HEK293 (cell line): ENCODE data around the gene SUFU.
A peak's percentile ranks its signal among the peaks of the same experiment; 100 is the strongest.

Source experiments
- CTCF ChIA-PET: fragments of 350-600 bp; formaldehyde crosslinking; extraction: SDS; loops from one replicate; lab custom pipeline; 2021; ENCODE audit warnings: antibody characterized with exemption; lab: Yijun Ruan, JAX
- POLR2A ChIA-PET: fragments of 300-600 bp; formaldehyde crosslinking; extraction: SDS; loops from one replicate; lab custom pipeline; 2020; ENCODE audit warnings: antibody characterized with exemption, inconsistent platforms; lab: Yijun Ruan, JAX
- H3K27ac ChIP-seq: fragments of 200-500 bp; sonication (Bioruptor generic); 2 replicates; pipeline ENCODE4 v1.5.1; 2014; ENCODE audit warnings: low read depth, low read length, control low read depth, inconsistent platforms; ENCODE audit errors: extremely low read depth
- H3K36me3 ChIP-seq, 2 experiments: fragments of 200-500 bp in 1 of 2; sonication (Bioruptor generic) in 1 of 2; 1 replicate in 1 of 2; 2 replicates in 1 of 2; pipeline ENCODE4 v1.5.1; 2014 to 2017; ENCODE audit warnings: inconsistent platforms in 2 of 2, low read length in 2 of 2; ENCODE audit not compliant: control insufficient read depth in 2 of 2, insufficient read depth in 1 of 2
- H3K4me1 ChIP-seq: fragments of 200-500 bp; sonication (Bioruptor generic); 2 replicates; pipeline ENCODE4 v1.5.1; 2014; ENCODE audit warnings: mild to moderate bottlenecking, low read length, inconsistent platforms; ENCODE audit not compliant: control insufficient read depth, insufficient read depth
- H3K4me3 ChIP-seq: 2 replicates; pipeline ENCODE4 v1.5.1; 2011; ENCODE audit warnings: low read depth, mild to moderate bottlenecking, control low read depth, low read length, moderate library complexity
- H3K9me3 ChIP-seq: fragments of 200-500 bp; sonication (Bioruptor generic); 2 replicates; pipeline ENCODE4 v1.5.1; 2014; ENCODE audit warnings: low read depth, low read length, inconsistent platforms; ENCODE audit not compliant: control insufficient read depth, insufficient read depth
- GLIS1 ChIP-seq: fragments of 450-650 bp; formaldehyde crosslinking; IDR thresholded peaks from 2 replicates; pipeline ENCODE4 v1.5.1; 2016; ENCODE audit warnings: missing biosample characterization, missing genetic modification characterization
- GLIS2 ChIP-seq: fragments of 450-650 bp; formaldehyde crosslinking; IDR thresholded peaks from 2 replicates; pipeline ENCODE4 v1.5.1; 2016; ENCODE audit warnings: missing biosample characterization, missing genetic modification characterization
- HOXC10 ChIP-seq: sonication (generic); formaldehyde crosslinking; IDR thresholded peaks from 2 replicates; pipeline ENCODE4 v1.8.1; 2023; ENCODE audit warnings: mild to moderate bottlenecking, missing genetic modification reagents
- IKZF3 ChIP-seq: fragments of 450-650 bp; IDR thresholded peaks from 2 replicates; pipeline ENCODE4 v1.5.0; 2018; ENCODE audit warnings: missing biosample characterization, mild to moderate bottlenecking, missing genetic modification characterization, moderate library complexity
- KLF16 ChIP-seq: fragments of 450-650 bp; formaldehyde crosslinking; IDR thresholded peaks from 2 replicates; pipeline ENCODE4 v1.5.1; 2017; ENCODE audit warnings: missing biosample characterization, missing genetic modification characterization
- SP2 ChIP-seq: fragments of 450-650 bp; formaldehyde crosslinking; IDR thresholded peaks from 2 replicates; pipeline ENCODE4 v1.5.1; 2016; ENCODE audit warnings: missing biosample characterization, missing genetic modification characterization
- ZBTB49 ChIP-seq: fragments of 450-650 bp; formaldehyde crosslinking; IDR thresholded peaks from 2 replicates; pipeline ENCODE4 v1.5.1; 2016; ENCODE audit warnings: missing biosample characterization, missing genetic modification characterization, low read depth
- ZIC2 ChIP-seq: fragments of 450-650 bp; formaldehyde crosslinking; IDR thresholded peaks from 2 replicates; pipeline ENCODE4 v1.5.1; 2016; ENCODE audit warnings: missing biosample characterization, missing genetic modification characterization
- ZNF114 ChIP-seq: fragments of 450-650 bp; formaldehyde crosslinking; IDR thresholded peaks from 2 replicates; pipeline ENCODE4 v1.5.0; 2017; ENCODE audit warnings: missing biosample characterization, missing genetic modification characterization
- ZNF155 ChIP-seq: fragments of 450-650 bp; formaldehyde crosslinking; IDR thresholded peaks from 2 replicates; pipeline ENCODE4 v1.5.1; 2016; ENCODE audit warnings: missing biosample characterization, missing genetic modification characterization
- ZNF18 ChIP-seq: fragments of 450-650 bp; formaldehyde crosslinking; IDR thresholded peaks from 2 replicates; pipeline ENCODE4 v1.5.1; 2016; ENCODE audit warnings: missing biosample characterization, missing genetic modification characterization
- ZNF274 ChIP-seq, 2 experiments: fragments of 200-500 bp in 1 of 2; fragments of 450-650 bp in 1 of 2; sonication (Bioruptor generic) in 1 of 2; formaldehyde crosslinking in 1 of 2; IDR thresholded peaks; 2 replicates each; pipeline versions ENCODE4 v1.5.1 to v1.6.1; 2014 to 2016; ENCODE audit warnings: borderline replicate concordance in 1 of 2, inconsistent platforms in 1 of 2, low read length in 1 of 2, missing biosample characterization in 1 of 2, missing genetic modification characterization in 1 of 2
- ZNF354C ChIP-seq: fragments of 450-650 bp; formaldehyde crosslinking; IDR thresholded peaks from 2 replicates; pipeline ENCODE4 v1.5.1; 2016; ENCODE audit warnings: missing biosample characterization, missing genetic modification characterization, low read depth, borderline replicate concordance
- ZNF366 ChIP-seq: fragments of 450-650 bp; formaldehyde crosslinking; conservative IDR thresholded peaks from 2 replicates; pipeline ENCODE4 v1.5.1; 2016; ENCODE audit warnings: missing biosample characterization, missing genetic modification characterization
- ZNF423 ChIP-seq: fragments of 450-650 bp; formaldehyde crosslinking; IDR thresholded peaks from 2 replicates; pipeline ENCODE4 v1.5.1; 2016; ENCODE audit warnings: missing biosample characterization, missing genetic modification characterization
- ZNF514 ChIP-seq: fragments of 450-650 bp; formaldehyde crosslinking; IDR thresholded peaks from 2 replicates; pipeline ENCODE4 v1.5.1; 2016; ENCODE audit warnings: missing biosample characterization, missing genetic modification characterization
- ZNF544 ChIP-seq: fragments of 450-650 bp; formaldehyde crosslinking; IDR thresholded peaks from 2 replicates; pipeline ENCODE4 v1.5.0; 2017; ENCODE audit warnings: missing biosample characterization, missing genetic modification characterization
- ZNF548 ChIP-seq: fragments of 450-650 bp; formaldehyde crosslinking; IDR thresholded peaks from 2 replicates; pipeline ENCODE4 v1.5.1; 2016; ENCODE audit warnings: missing biosample characterization, missing genetic modification characterization
- ZNF585B ChIP-seq: fragments of 450-650 bp; formaldehyde crosslinking; IDR thresholded peaks from 2 replicates; pipeline ENCODE4 v1.5.1; 2016; ENCODE audit warnings: missing biosample characterization, missing genetic modification characterization
- ZNF660 ChIP-seq: fragments of 450-650 bp; IDR thresholded peaks from 2 replicates; pipeline ENCODE4 v1.5.1; 2018; ENCODE audit warnings: missing biosample characterization, mild to moderate bottlenecking, missing genetic modification characterization
- TF ChIP-seq, protein P1 (sequence below): fragments of 450-650 bp; formaldehyde crosslinking; IDR thresholded peaks from 2 replicates; pipeline ENCODE4 v1.5.1; 2017; ENCODE audit warnings: missing biosample characterization, missing genetic modification characterization
- TF ChIP-seq, protein P2 (sequence below): fragments of 450-650 bp; formaldehyde crosslinking; IDR thresholded peaks from 2 replicates; pipeline ENCODE4 v1.5.1; 2017; ENCODE audit warnings: missing biosample characterization, missing genetic modification characterization
- TF ChIP-seq, protein P3 (sequence below): fragments of 450-650 bp; formaldehyde crosslinking; IDR thresholded peaks from 2 replicates; pipeline ENCODE4 v1.5.1; 2016; ENCODE audit warnings: missing biosample characterization, missing genetic modification characterization
- TF ChIP-seq, protein P4 (sequence below): fragments of 450-650 bp; formaldehyde crosslinking; IDR thresholded peaks from 2 replicates; pipeline ENCODE4 v1.5.1; 2016; ENCODE audit warnings: missing biosample characterization, missing genetic modification characterization
- TF ChIP-seq, protein P5 (sequence below): fragments of 450-650 bp; formaldehyde crosslinking; IDR thresholded peaks from 2 replicates; pipeline ENCODE4 v1.5.1; 2016; ENCODE audit warnings: missing biosample characterization, missing genetic modification characterization

Gene SUFU

GRCh38 chr10:102614888-102615287, 111.1 kb downstream of the SUFU start (continued):
- no peak for TF ChIP-seq ZBTB49 (tag by site-specific recombination)

DNA sequence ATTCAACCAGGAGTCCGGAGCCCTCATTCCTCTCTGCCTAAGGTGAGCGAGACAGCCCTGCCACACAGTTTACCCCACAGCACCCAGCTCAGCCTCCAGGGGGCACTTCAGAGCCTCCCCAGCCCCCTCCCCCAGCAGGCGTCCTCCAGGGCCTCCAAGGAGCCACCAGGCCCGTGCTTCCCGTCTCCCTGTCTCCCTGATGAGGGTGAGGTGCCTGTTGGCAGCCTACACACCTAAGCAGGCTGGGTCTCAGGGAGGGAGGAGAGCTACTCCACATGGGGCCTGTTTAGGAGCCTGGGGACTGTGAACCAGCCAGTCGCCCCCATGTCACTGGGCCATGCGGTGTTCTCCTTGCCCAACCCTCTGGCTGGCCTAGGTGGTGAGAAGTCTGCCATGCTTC, 111.6 kb downstream of the SUFU start:
- H3K27ac ChIP-seq, result no peak overlapping the region
- ChIA-PET POLR2A (no interaction called here), CTCF (interaction anchor here (0.6 to 5.2 kb wide), 11 partner anchors 12 to 153 kb away, joined by 3 to 25 read pairs (median 3); partner anchors contain the start of gene ARL3)
- no peaks in the 10 kb centered on the region for H3K9me3 ChIP-seq
- peaks cover 0 to 50% of the 10 kb centered on the region in 2 experiments; a peak in 1 of 3 replicates for H3K36me3 ChIP-seq
- H3K4me1 ChIP-seq, result peaks cover 3% of the 10 kb centered on the region; the same call in 1 of the 2 replicates
- no peak overlapping the region for H3K4me3 ChIP-seq
- TF ChIP-seq, protein P1, sequence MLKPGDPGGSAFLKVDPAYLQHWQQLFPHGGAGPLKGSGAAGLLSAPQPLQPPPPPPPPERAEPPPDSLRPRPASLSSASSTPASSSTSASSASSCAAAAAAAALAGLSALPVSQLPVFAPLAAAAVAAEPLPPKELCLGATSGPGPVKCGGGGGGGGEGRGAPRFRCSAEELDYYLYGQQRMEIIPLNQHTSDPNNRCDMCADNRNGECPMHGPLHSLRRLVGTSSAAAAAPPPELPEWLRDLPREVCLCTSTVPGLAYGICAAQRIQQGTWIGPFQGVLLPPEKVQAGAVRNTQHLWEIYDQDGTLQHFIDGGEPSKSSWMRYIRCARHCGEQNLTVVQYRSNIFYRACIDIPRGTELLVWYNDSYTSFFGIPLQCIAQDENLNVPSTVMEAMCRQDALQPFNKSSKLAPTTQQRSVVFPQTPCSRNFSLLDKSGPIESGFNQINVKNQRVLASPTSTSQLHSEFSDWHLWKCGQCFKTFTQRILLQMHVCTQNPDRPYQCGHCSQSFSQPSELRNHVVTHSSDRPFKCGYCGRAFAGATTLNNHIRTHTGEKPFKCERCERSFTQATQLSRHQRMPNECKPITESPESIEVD (tag by site-specific recombination), result no peak
- TF ChIP-seq ZNF366 (tag by site-specific recombination) (no peak), SP2 (tag by site-specific recombination) (no peak), ZNF660 (tag by site-specific recombination) (no peak), IKZF3 (tag by site-specific recombination) (0 out of 2 replicates have a peak, but pooled peaks have one; percentile 35), ZNF548 (tag by site-specific recombination) (no peak), ZIC2 (tag by site-specific recombination) (peak; percentile 32; the same call in 1 of the 2 replicates), ZNF274 (IDR thresholded peaks at IDR 0.05; ENCODE audit: low read length) (no peak), ZNF274 (tag by site-specific recombination; IDR thresholded peaks at IDR 0.05; ENCODE audit: borderline replicate concordance) (no peak), ZNF354C (tag by site-specific recombination) (no peak), ZNF544 (tag by site-specific recombination) (no peak), ZNF585B (tag by site-specific recombination) (no peak), ZNF514 (no peak), ZNF423 (peak; percentile 36; the same call in 1 of the 2 replicates), GLIS1 (peak; percentile 35; the same call in 1 of the 2 replicates), HOXC10 (no peak), ZNF114 (tag by site-specific recombination) (no peak), GLIS2 (tag by site-specific recombination) (peak; percentile 27; the same call in 1 of the 2 replicates), ZNF18 (tag by site-specific recombination) (no peak), KLF16 (tag by site-specific recombination) (no peak), ZNF155 (no peak)
- TF ChIP-seq, protein P2, sequence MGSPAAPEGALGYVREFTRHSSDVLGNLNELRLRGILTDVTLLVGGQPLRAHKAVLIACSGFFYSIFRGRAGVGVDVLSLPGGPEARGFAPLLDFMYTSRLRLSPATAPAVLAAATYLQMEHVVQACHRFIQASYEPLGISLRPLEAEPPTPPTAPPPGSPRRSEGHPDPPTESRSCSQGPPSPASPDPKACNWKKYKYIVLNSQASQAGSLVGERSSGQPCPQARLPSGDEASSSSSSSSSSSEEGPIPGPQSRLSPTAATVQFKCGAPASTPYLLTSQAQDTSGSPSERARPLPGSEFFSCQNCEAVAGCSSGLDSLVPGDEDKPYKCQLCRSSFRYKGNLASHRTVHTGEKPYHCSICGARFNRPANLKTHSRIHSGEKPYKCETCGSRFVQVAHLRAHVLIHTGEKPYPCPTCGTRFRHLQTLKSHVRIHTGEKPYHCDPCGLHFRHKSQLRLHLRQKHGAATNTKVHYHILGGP (tag by site-specific recombination), result no peak
- TF ChIP-seq, protein P3, sequence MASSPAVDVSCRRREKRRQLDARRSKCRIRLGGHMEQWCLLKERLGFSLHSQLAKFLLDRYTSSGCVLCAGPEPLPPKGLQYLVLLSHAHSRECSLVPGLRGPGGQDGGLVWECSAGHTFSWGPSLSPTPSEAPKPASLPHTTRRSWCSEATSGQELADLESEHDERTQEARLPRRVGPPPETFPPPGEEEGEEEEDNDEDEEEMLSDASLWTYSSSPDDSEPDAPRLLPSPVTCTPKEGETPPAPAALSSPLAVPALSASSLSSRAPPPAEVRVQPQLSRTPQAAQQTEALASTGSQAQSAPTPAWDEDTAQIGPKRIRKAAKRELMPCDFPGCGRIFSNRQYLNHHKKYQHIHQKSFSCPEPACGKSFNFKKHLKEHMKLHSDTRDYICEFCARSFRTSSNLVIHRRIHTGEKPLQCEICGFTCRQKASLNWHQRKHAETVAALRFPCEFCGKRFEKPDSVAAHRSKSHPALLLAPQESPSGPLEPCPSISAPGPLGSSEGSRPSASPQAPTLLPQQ, result no peak
- TF ChIP-seq, protein P4, sequence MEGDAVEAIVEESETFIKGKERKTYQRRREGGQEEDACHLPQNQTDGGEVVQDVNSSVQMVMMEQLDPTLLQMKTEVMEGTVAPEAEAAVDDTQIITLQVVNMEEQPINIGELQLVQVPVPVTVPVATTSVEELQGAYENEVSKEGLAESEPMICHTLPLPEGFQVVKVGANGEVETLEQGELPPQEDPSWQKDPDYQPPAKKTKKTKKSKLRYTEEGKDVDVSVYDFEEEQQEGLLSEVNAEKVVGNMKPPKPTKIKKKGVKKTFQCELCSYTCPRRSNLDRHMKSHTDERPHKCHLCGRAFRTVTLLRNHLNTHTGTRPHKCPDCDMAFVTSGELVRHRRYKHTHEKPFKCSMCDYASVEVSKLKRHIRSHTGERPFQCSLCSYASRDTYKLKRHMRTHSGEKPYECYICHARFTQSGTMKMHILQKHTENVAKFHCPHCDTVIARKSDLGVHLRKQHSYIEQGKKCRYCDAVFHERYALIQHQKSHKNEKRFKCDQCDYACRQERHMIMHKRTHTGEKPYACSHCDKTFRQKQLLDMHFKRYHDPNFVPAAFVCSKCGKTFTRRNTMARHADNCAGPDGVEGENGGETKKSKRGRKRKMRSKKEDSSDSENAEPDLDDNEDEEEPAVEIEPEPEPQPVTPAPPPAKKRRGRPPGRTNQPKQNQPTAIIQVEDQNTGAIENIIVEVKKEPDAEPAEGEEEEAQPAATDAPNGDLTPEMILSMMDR (tag by site-specific recombination), result 0 out of 2 replicates have a peak, but pooled peaks have one; percentile 51
- TF ChIP-seq, protein P5, sequence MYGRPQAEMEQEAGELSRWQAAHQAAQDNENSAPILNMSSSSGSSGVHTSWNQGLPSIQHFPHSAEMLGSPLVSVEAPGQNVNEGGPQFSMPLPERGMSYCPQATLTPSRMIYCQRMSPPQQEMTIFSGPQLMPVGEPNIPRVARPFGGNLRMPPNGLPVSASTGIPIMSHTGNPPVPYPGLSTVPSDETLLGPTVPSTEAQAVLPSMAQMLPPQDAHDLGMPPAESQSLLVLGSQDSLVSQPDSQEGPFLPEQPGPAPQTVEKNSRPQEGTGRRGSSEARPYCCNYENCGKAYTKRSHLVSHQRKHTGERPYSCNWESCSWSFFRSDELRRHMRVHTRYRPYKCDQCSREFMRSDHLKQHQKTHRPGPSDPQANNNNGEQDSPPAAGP (tag by site-specific recombination), result no peak
